HCEC 1CT (cell line): ENCODE measurements around the gene RETNLB.

Experiments used
- DNase-seq: peaks from one replicate; pipeline ENCODE4 v3.0.0-alpha.2; 2017

Gene RETNLB, protein sequence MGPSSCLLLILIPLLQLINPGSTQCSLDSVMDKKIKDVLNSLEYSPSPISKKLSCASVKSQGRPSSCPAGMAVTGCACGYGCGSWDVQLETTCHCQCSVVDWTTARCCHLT

DNA sequence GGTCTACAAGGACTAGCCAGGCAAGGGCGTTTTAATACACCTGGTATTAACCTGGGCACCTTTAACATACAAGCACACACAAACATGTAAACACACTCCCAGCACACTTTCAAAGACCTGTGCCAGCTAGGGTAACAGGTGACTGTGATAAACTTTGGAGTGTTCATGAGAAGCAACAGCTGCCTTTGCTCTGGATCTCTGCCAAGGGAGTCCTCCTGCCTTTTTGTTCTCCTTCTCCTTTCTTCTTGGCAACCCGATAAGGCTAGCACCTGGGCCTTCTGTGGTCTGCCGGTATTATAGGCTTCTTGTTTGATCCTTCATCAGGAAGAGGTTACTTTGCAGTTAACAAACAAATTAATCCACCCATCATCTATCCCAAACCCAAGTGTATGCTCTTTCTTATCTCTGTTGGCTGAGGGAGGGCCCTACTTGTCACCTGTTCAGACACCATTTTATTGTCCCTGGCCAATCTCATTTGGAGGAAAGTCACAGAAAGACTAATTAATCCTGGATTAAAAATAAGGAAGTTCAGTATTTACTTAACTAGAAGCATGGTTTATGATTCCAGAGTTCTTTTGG is at the start of gene RETNLB:
RETNLB (minus strand) TSS at position 7 of the 579 bp plus-strand sequence. CDS start 225 bp downstream, outside the sequence.
- DNase-seq: no peak

DNA sequence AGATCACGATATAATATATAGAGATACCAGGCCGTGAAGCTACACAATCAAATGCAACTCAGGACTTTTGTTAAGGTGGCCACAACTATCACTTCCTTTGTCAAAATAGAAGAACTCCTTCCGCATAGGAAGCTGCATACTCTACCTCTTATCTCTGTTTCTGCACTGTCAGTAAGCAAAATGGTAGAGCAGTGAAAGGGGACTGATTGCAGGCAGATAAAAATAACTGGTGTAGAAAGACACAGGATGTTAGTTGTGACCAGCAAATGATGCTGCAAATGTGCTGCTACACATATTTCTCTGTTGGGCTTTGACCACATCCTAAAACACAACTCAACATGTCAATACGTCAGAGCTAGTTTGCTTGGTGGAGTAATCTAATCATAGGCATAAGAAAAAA is 49.1 kb upstream of the RETNLB start:
- no peak for DNase-seq

DNA sequence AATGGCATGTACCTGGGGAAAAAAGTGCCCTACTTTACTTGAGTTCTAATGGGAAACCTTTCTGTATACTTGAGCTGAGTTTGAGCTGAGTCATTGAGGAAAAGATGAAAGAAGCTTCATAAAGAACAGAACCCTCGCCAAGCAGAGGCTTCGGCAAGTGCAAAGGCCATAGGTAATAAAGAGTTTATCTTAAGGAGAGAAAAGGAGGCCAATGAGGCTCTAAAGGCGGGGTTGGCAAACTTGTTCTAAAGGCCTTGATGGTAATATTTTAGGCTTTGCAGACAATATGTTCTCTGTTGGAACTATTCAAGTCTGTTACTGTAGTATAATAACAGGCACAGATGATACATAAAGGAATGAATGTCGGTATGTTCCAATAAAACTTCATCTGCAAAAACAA is 47.8 kb upstream of the RETNLB start:
- no peak for DNase-seq

DNA sequence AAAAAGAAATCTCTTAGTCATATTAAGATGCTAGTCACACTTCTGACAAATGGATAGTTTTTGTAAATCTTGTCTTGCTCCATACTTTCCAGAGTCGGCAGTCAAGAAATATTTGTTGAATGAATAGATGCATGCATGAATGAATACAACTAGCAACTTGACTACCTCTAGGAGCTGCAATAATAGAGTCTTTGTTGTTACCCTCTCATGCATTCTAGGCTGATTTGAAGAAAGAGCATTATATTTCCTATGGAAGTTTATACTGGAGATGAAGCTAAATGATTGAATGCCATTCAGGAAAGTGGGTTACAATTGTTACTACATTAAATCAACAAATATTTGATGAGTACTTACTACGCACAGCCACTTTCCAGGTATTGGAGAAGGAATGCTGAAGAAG is 47.2 kb upstream of the RETNLB start:
- no peak for DNase-seq

DNA sequence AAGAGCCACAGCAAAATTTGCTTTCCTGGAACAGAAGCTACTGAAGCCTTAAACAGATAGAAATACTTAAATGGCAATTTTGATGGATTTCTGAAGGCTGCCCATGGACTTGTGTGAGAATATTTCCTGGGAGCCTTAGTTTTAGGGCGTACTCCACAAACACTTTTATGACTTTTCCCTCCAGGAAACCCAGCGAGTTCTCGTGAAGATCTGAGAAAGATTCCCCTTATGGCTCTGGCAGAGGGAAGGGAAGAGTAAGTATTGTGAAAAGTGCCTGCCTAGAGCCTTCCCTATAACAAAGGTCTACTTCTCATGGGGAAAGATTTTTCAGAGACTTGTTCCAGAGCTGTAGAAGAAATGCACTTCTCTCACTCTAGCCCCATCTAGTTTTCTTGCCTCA is 34.3 kb upstream of the RETNLB start:
- DNase-seq: no peak

DNA sequence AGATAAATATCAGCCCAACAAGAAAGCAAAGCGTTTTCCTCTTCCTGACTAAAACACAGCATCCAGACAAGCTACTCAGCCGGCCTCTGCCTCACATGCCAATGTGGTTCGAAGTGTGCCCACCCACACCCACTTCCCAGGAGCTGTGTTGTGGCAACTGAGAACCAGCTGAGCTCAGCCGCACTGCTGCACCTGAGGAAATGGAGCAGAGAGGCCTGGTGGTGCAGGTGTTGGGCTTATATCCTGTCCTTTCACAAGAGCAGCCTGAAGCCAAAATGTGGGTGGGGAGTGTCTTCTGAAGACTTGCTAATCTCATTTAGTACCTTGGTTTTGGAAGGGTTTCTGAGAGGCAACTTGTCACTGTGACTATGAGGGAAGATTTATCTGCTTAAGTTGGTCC is 23.0 kb upstream of the RETNLB start:
- no peak for DNase-seq

DNA sequence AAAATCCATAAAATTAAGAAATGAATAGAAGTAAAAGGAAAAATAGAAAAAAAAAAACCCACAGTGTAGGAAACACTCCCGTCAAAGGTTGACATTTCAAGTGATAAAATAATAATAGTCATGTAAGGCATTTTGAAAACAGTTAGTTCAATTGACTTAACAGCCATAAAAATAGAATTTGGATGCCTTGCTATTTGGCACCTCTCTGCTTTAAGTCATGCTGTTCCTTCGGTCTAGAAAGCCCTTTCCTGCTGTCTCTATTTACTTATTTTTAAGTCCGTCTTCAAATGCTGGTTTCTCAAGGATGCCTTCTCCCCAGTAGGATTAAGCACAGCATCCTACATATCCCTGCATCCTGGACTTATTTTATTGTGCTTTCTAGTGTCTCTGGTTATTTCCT is 22.3 kb upstream of the RETNLB start:
- DNase-seq: no peak

DNA sequence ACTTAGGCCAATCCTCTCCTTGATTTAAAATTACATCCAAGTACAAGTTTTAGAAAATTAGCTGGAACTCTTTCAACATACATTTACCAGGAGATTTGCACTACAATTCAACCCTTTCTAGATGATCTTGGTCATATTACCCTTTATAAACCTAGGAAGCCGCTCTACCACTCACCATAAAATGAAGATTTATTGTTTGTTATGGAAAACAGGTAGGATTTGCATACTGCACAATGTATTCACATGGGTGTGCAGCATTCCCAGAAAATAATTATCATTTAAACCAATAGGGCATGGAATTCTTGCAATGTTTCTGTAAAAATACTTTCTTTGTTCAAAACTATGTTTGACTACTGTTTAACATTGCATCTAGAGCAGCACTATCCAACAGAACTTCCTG is 18.4 kb upstream of the RETNLB start:
- DNase-seq: no peak

DNA sequence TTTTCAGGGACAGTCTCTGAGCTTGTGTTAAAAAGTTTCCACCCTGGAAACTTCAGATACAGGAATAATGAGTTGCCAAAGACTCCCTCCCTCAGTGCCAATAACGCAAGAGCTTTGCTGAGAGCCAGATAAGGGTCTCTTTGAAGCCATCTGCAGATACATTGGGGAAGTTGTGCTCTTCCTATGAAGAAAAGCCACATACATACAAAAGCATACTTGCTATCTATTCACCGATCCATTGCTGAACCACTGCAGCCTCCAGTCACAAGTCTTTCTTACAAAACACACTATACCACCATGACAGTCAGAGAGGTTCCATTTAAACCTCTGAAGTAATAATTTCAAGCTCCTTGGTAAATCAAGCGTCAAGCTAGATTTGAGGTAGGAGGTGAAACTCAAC is 10.0 kb upstream of the RETNLB start:
- DNase-seq: no peak

DNA sequence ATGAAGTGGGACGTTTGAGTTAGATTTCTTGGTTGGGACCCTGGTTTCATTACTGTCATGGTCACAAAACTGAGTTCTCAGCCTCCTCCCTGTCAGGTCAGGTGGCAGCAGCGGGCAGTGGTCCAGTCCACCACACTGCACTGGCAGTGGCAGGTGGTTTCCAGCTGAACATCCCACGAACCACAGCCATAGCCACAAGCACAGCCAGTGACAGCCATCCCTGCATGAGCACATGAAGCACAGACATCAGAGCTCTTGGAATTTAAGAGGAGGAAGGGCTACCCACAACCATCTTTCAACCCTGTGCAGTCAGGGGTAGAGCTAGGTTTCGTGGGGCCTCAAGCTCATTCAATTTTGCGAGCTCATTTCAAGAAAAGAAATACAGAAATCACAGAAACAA is 1.5 kb downstream of the RETNLB start:
- DNase-seq: no peak

DNA sequence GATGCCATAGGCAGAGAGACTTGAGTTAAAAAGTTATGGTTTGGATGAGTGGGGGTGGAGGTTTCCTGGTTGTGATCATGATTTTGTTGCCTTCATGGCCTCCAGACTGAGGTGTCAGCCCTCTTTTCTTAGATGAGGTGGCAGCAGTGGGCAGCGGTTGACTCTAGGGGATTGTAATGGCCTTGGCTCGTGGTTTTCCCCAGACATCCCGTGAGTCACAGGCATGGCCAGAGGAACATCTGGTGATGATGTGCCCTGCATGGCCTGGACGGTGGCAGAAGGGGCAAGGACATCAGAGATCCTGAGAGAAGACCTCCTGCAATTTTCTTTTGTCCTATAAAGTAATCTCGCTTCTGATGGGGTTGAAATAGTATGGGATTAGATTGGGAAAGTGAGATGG is 12.4 kb downstream of the RETNLB start:
- no peak for DNase-seq

DNA sequence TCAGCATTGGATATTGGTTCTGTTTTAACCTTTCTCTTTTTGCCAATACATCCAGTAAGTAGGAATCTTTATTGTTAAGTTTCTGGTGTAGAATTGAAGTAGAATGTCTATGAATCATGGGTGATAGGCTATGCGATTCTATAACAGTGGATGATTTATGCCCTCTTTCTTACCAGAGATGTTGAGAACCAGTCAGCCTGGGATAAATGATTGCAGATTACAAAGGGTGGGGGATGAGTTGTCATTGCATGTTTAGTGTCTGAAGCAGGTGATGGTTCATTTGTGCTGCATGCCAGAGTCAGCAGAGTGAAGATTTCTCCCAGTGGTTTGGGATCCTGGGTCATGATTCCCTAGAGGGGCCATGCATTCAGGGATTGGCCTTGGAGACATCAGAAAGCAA is 14.3 kb downstream of the RETNLB start:
- DNase-seq: no peak

DNA sequence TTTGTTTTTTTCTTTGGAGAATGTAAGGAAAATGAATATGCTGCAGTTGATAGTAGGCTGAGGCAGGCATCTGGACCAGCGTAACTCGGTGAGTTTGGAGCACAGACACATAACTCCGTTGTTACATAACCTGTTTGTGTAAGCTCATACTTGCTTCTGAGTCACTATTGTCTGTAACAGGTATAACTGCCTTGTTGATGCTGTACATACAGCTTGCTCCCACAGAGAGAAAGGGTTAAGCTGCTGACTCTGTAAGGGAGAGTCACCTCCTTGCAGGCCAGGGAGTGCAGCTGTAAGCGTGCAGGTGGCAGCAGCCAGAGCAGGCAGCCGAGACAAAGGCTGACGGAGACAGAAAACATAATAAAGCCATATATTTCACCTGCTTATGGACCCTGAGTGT is 20.4 kb downstream of the RETNLB start:
- DNase-seq: no peak

DNA sequence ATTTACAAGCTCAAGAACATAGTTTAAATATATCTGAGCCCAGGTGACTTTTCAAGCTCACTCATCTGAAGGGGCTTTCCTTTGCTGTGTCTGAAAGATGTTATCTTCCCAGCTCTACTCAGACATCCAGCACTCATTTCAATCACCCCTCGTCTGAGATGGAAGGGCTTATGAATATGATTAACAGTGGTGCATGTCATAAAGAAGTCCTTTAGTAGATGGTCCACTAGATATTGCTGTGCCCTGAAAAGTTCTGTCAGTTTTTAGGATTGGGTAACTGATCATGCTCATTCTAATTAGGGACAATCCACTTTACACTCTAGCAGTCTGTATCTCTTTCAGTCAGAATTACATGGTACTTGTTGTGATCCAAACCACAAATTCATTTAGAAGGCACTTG is 28.3 kb downstream of the RETNLB start:
- DNase-seq: no peak

DNA sequence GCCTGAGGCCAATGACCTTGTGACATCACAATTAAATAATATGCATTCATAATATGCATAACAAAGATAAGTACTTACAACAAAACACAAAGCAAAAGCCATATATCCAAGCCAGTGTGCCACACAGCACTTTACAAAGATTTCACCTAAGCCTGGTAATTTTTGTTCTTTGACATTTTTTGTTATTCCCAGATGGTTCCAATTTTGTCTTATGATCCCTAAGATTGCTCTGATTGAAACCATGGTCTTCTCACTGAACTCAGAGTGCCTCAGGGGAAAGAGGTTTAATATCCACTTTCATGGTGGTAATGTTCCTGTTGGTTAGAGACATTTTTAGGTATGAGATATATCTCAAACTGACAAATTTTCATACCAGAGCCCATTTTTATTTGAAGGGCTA is 29.1 kb downstream of the RETNLB start:
- DNase-seq: no peak

DNA sequence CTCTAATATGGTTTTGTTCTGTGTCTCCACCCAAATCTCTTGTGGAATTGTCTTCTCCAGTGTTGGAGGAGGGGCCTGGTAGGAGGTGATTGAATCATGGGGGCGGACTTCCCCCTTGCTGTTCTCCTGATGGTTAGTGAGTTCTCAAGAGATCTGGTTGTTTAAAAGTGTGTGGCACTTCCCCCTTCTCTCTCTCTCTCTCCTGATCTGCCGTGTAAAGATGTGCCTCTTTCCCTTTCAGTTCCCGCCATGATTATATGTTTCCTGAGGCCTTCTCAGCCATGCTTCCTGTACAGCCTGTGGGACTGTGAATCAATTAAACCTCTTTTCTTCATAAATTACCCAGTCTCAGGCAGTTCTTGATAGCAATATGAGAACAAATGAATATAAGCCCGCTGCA is 33.1 kb downstream of the RETNLB start:
- DNase-seq: no peak

DNA sequence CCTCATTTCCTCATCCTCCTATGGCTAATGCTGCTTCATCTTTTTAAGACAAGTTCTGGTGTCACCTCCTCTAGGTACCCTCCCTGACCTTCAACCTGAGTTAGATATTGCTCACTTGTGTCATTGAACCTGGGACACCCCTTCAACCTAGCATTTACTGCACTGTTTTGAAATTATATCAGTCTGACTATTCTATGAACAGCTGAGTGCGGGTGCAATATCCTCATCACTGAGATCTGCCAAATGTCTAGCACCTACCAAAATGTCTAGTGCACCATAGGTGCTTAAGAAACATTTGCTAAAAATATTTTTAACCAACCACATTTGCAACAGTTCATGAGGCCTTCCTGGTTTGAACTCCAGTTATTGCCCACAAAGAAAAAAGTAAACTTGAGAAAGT is 34.5 kb downstream of the RETNLB start:
- no peak for DNase-seq

DNA sequence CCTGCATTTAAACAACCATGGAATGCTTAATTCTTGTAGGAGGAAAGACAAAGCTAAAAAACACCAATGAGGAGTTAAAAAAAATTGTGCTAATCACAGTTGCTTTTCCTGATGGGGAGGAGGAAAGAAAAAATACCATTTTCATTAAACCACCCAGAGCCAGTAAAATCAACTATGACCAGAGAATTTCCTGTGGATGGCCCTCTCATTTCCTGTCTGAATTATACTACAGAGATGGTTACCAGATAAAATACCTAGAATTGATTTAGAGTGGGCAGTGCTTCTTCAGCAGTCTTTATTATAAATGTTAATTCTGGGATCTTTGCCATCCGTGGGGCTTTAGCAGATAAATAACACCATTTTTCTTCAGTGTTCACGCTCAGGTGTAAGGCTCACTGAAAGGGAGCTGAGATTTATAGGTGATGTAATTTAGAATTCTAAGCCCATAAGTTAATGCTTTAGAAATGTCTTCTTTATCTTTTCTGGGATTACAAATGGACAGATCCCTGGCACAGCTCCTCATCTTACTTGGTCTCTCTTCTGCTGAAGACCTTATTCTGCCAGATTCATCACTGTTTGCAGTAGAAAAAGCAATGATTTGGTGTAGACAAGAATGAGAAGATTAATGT is 37.9 kb downstream of the RETNLB start:
- DNase-seq: no peak

DNA sequence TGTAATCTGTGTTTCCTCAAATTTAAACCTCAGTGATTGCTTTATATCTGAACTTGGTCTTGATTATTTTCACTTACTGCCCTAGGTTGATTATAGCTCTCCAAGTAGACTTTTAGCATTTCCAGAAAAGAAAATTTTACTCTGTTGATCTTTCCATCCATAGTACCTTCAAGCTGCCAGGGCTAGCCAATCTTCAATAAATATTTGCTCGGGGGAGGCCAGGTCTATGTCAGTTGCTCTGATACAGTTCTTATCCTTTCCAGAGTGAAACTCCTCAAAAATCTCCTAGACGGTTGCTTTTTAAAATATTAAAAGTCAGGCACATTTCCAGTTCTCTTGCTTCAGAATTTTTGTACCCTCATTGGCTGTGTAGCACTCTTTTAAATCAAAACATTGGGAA is 38.8 kb downstream of the RETNLB start:
- no peak for DNase-seq

DNA sequence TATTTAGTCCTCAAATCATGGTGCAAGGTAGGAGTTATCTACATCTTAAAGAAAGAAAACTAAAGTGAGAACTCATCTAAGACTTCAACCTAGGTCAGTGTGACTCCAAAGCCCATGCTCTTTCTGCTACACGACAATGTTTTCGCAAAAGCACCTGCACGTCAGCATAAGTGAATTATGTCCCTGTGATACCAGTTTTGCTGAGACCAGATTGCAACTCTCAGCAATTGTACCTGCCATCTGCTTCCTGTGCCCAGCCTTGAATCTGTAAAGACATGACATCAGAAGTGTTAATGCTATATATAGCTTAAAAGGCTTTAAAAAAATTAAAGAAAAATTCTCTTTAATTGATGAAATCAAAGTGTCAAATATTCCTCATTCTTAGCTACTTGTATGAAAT is 43.4 kb downstream of the RETNLB start:
- no peak for DNase-seq

DNA sequence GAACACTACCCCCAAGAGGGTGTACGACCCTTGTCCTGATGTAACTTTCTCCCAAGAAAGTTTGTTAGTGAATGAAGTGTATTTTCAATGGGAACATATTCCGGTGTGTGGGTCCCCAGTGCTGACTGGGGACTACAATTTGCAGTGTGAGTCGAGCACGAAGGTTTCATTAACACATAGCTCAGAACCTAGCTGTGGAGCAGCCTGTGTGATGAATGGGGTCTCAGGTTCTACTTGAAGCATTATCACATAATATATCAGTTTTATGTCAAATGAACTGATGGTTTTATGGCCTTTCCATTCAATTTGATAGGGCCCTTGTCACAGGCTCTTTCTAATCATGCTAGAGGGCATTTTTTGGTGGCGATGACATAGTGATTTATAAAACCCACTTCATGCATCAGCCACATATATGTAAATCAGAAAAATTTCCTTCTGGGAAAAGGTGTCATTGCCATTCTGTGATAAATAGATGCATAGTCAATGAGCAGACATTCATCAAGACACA is 44.1 kb downstream of the RETNLB start:
- DNase-seq: no peak
